Trophoblast cell (in vitro differentiated cells and primary cell): ENCODE data around the gene ZBTB7C.
A peak's percentile ranks its signal among the peaks of the same experiment; 100 is the strongest.

Experiments
- DNase-seq, 2 donors: peaks; one replicate each; pipeline ENCODE4 v3.0.0-alpha.2; 2016
- H2AFZ ChIP-seq: 2 replicates; pipeline ENCODE4 v1.6.1; 2013; ENCODE audit warnings: low read length, moderate library complexity, mild to moderate bottlenecking; ENCODE audit not compliant: insufficient read depth, poor library complexity
- H2AK5ac ChIP-seq: 2 replicates; pipeline ENCODE4 v1.6.1; 2013; ENCODE audit warnings: mild to moderate bottlenecking, low read length
- H2BK120ac ChIP-seq: 2 replicates; pipeline ENCODE4 v1.6.1; 2013; ENCODE audit warnings: low read length, mild to moderate bottlenecking, moderate library complexity; ENCODE audit not compliant: insufficient read depth, poor library complexity
- H2BK12ac ChIP-seq: 2 replicates; pipeline ENCODE4 v1.6.1; 2013; ENCODE audit warnings: mild to moderate bottlenecking, low read length, moderate library complexity
- H2BK5ac ChIP-seq: 2 replicates; pipeline ENCODE4 v1.6.1; 2013; ENCODE audit warnings: low read length, low read depth, moderate library complexity, mild to moderate bottlenecking; ENCODE audit not compliant: poor library complexity
- H3K14ac ChIP-seq: 2 replicates; pipeline ENCODE4 v1.6.1; 2013; ENCODE audit warnings: mild to moderate bottlenecking, low read length
- H3K18ac ChIP-seq: 2 replicates; pipeline ENCODE4 v1.6.1; 2013; ENCODE audit warnings: mild to moderate bottlenecking, low read length
- H3K23ac ChIP-seq: 2 replicates; pipeline ENCODE4 v1.6.1; 2013; ENCODE audit warnings: low read length
- H3K27ac ChIP-seq: 2 replicates; pipeline ENCODE4 v1.5.1; 2013; ENCODE audit warnings: low read depth, mild to moderate bottlenecking, inconsistent platforms, low read length, moderate library complexity
- H3K27me3 ChIP-seq: 2 replicates; pipeline ENCODE4 v1.6.1; 2013; ENCODE audit warnings: inconsistent platforms, mild to moderate bottlenecking, low read length, moderate library complexity; ENCODE audit not compliant: insufficient read depth
- H3K36me3 ChIP-seq, 2 experiments: 1 replicate in 1 of 2; 2 replicates in 1 of 2; pipeline ENCODE4 v1.6.1; 2013; ENCODE audit warnings: low read length in 2 of 2, mild to moderate bottlenecking in 2 of 2, moderate library complexity in 1 of 2; ENCODE audit not compliant: insufficient read depth in 2 of 2, control insufficient read depth in 1 of 2
- H3K4ac ChIP-seq: 2 replicates; pipeline ENCODE4 v1.6.1; 2013; ENCODE audit warnings: low read depth, mild to moderate bottlenecking, low read length, moderate library complexity
- H3K4me1 ChIP-seq, 2 experiments: 1 replicate in 1 of 2; 2 replicates in 1 of 2; pipeline ENCODE4 v1.6.1; 2013; ENCODE audit warnings: low read length in 2 of 2, mild to moderate bottlenecking in 2 of 2, moderate library complexity in 1 of 2; ENCODE audit not compliant: insufficient read depth in 2 of 2, control insufficient read depth in 1 of 2
- H3K4me2 ChIP-seq: 2 replicates; pipeline ENCODE4 v1.6.1; 2013; ENCODE audit warnings: inconsistent platforms, mild to moderate bottlenecking, low read length, moderate library complexity
- H3K4me3 ChIP-seq: 2 replicates; pipeline ENCODE4 v1.5.1; 2013; ENCODE audit warnings: mild to moderate bottlenecking, low read depth, low read length, inconsistent platforms
- H3K79me1 ChIP-seq: one replicate; pipeline ENCODE4 v1.6.1; 2013; ENCODE audit warnings: low read length
- H3K79me2 ChIP-seq: 2 replicates; pipeline ENCODE4 v1.6.1; 2013; ENCODE audit warnings: low read length, mild to moderate bottlenecking; ENCODE audit not compliant: control insufficient read depth, insufficient read depth, poor library complexity
- H3K9ac ChIP-seq: 2 replicates; pipeline ENCODE4 v1.6.1; 2013; ENCODE audit warnings: mild to moderate bottlenecking, low read length
- H3K9me3 ChIP-seq: 2 replicates; pipeline ENCODE4 v1.6.1; 2013; ENCODE audit warnings: low read depth, mild to moderate bottlenecking, control low read depth, inconsistent platforms, low read length; ENCODE audit not compliant: insufficient read depth
- H4K12ac ChIP-seq: 2 replicates; pipeline ENCODE4 v1.6.1; 2013; ENCODE audit warnings: low read depth, mild to moderate bottlenecking, low read length, moderate library complexity
- H4K8ac ChIP-seq: 2 replicates; pipeline ENCODE4 v1.6.1; 2013; ENCODE audit warnings: low read depth, mild to moderate bottlenecking, low read length, moderate library complexity
- H4K91ac ChIP-seq: one replicate; pipeline ENCODE4 v1.6.1; 2013; ENCODE audit warnings: low read depth, mild to moderate bottlenecking, low read length, moderate library complexity
- WGBS: extraction: QIAGEN DNeasy Blood & Tissue Kit; methylation state at CpG from one replicate; pipeline ENCODE4 v1.1.7; 2013; ENCODE audit warnings: missing lambda C conversion rate; ENCODE audit not compliant: insufficient read length, insufficient coverage; ENCODE audit errors: extremely low coverage; 5-methylcytosine and 5-hydroxymethylcytosine counted together

The ZBTB7C gene

DNA sequence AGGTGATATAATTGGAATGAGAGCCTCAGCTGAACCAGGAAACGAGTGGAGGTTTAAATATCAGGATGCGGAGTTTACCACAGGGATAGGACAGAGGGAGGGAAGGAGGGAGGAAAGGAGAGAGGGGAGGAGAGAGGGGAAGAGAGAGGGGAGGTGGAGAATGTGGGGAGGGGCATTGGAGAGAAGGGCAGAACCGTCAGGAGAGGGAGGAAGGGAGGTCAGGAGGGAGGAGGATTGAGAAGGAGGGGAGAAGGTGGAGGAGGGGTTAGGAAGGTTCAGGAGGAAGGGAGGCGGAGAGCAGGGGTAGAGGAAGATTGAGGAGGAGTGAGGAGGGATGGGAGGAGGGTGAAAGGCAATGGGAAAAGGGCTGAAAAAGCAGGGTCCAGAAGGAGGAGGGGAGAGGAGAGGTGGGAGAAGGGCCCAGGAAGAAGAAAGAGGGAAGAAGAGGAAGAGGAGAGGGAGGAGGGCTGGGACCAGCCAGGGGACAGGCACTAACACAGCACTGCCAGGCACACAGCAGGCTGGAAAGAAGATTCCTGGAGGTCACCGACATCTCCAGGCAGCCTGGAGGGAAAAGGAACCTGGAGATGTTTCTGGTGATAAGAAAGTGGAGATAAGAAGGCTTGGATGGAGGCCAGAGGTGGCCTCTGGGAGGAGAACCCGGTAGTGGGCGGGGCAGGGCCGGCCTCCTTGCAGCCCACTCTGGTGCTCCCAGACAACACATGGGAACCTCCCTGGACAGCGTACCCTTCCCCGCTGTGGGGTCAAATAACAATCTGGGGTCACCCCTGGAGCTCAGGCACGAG, 302.0 kb downstream of the ZBTB7C start:
- H3K23ac ChIP-seq: no peak overlapping the region
- no peak overlapping the region for H2AK5ac ChIP-seq
- no peak overlapping the region for H3K4me3 ChIP-seq
- peak overlapping the region; percentile 20 for H4K91ac ChIP-seq
- H3K9ac ChIP-seq: no peak overlapping the region
- H3K9me3 ChIP-seq: no peaks in the 10 kb centered on the region
- no peak overlapping the region for H4K12ac ChIP-seq
- H3K79me2 ChIP-seq: no peaks in the 10 kb centered on the region
- H3K27ac ChIP-seq: no peak overlapping the region
- H3K4me1 ChIP-seq: peaks cover 6 to 10% of the 10 kb centered on the region in 2 experiments
- 100% methylated on average over 1 of the region's 11 CpGs for WGBS
- no peak overlapping the region for H4K8ac ChIP-seq
- H3K4me2 ChIP-seq: no peak overlapping the region
- no peak overlapping the region for H3K14ac ChIP-seq
- no peak overlapping the region for H3K4ac ChIP-seq
- no peak overlapping the region for H2BK5ac ChIP-seq
- no peak overlapping the region for H2BK120ac ChIP-seq
- no peaks in the 10 kb centered on the region for H3K27me3 ChIP-seq
- no peak overlapping the region for H3K18ac ChIP-seq
- DNase-seq: peak; percentile 32 to 72
- H3K36me3 ChIP-seq: no peaks in the 10 kb centered on the region
- H2AFZ ChIP-seq: no peak overlapping the region
- H3K79me1 ChIP-seq: peaks cover 3% of the 10 kb centered on the region
- no peak overlapping the region for H2BK12ac ChIP-seq

DNA sequence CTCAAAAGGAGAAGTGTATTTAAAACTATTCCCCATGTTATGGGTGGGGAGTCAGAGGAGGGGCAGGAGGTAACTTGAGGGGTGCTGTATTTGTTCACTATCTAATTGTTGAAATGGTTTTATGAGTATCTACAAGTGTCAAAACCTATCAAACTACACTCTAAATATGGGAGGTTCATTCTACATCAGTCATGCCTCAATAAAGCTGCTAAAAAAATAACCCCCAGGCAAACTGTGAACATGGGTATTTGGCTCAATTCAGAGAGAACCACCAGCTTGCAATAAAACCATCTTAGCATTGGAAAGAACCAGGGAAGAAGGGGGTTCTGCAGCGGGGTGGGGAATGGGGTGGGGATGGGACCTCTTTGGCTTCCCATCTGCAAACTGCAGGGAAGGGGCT, 302.7 kb downstream of the ZBTB7C start:
- H3K9ac ChIP-seq: no peak overlapping the region
- no peak overlapping the region for H2BK5ac ChIP-seq
- H3K4me1 ChIP-seq: peaks cover 6 to 10% of the 10 kb centered on the region in 2 experiments
- no peaks in the 10 kb centered on the region for H3K79me2 ChIP-seq
- H2BK120ac ChIP-seq: no peak overlapping the region
- H3K9me3 ChIP-seq: no peaks in the 10 kb centered on the region
- no peak overlapping the region for H4K8ac ChIP-seq
- H4K12ac ChIP-seq: no peak overlapping the region
- WGBS: no CpG with 5 or more reads among the region's 1 CpG
- DNase-seq: no peak
- H3K18ac ChIP-seq: no peak overlapping the region
- no peak overlapping the region for H3K4me2 ChIP-seq
- peaks cover 3% of the 10 kb centered on the region for H3K79me1 ChIP-seq
- H3K23ac ChIP-seq: no peak overlapping the region
- H2AFZ ChIP-seq: no peak overlapping the region
- H3K4me3 ChIP-seq: no peak overlapping the region
- no peak overlapping the region for H3K4ac ChIP-seq
- no peak overlapping the region for H3K27ac ChIP-seq
- H2BK12ac ChIP-seq: no peak overlapping the region
- H3K27me3 ChIP-seq: no peaks in the 10 kb centered on the region
- no peak overlapping the region for H4K91ac ChIP-seq
- H3K36me3 ChIP-seq: no peaks in the 10 kb centered on the region
- no peak overlapping the region for H3K14ac ChIP-seq
- no peak overlapping the region for H2AK5ac ChIP-seq

DNA sequence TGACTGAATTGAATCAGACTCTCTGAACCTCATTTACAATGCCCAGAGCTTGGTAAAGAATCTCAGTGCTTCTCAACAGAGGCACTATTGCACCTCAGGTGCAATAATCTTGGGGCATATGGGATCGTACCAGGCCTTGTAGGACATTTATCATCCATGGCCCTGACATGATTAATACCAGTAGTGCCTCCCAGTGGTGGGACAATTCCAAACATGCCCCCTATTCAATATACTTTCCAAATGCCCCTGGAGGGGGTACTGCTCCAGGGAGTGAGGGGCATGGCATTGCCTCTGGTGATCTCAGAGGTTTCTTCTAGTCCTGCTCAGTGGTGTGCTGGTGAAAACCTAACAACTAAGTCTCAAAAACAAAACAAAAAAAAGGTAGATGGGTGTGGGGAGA, 303.9 kb downstream of the ZBTB7C start:
- DNase-seq: no peak
- H3K9me3 ChIP-seq: no peaks in the 10 kb centered on the region
- H3K4me3 ChIP-seq: no peak overlapping the region
- H3K23ac ChIP-seq: no peak overlapping the region
- H3K4ac ChIP-seq: no peak overlapping the region
- H4K91ac ChIP-seq: no peak overlapping the region
- H3K4me2 ChIP-seq: no peak overlapping the region
- H3K9ac ChIP-seq: no peak overlapping the region
- no peaks in the 10 kb centered on the region for H3K36me3 ChIP-seq
- no peak overlapping the region for H3K14ac ChIP-seq
- no peak overlapping the region for H2BK5ac ChIP-seq
- peaks cover 3% of the 10 kb centered on the region for H3K79me1 ChIP-seq
- no peaks in the 10 kb centered on the region for H3K79me2 ChIP-seq
- no peak overlapping the region for H3K27ac ChIP-seq
- no peak overlapping the region for H3K18ac ChIP-seq
- no peak overlapping the region for H2AFZ ChIP-seq
- peaks cover 6 to 10% of the 10 kb centered on the region in 2 experiments for H3K4me1 ChIP-seq
- no peak overlapping the region for H2AK5ac ChIP-seq
- H4K12ac ChIP-seq: no peak overlapping the region
- H4K8ac ChIP-seq: no peak overlapping the region
- WGBS: no CpG with 5 or more reads among the region's 1 CpG
- H2BK120ac ChIP-seq: no peak overlapping the region
- H2BK12ac ChIP-seq: no peak overlapping the region
- H3K27me3 ChIP-seq: no peaks in the 10 kb centered on the region

DNA sequence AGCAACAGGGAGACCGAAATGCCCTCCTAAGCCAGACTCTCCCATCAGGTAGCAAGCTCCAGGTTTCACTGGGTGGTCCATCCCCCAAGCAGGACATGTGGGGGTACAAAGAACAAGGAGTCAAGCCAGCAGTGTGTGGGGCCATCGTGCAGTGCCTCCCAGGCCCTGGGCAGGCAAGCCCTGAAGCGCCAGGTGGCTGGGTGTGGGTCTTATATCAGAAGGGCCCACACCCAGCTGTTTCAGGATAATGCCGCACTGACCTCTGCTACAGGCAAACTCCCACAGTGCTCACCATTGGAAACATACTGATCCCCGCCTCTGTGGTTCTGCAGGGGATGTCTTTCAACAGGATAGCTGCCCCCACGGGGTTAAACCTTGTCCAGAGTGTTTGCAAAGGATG, 304.5 kb downstream of the ZBTB7C start:
- Histone ChIP-seq H2BK12ac (no peak overlapping the region), H3K9me3 (no peaks in the 10 kb centered on the region), H2BK120ac (no peak overlapping the region), H4K8ac (no peak overlapping the region), H3K27ac (no peak overlapping the region), H3K4ac (no peak overlapping the region), H2AK5ac (no peak overlapping the region), H3K79me1 (peaks cover 3% of the 10 kb centered on the region), H3K79me2 (no peaks in the 10 kb centered on the region), H3K14ac (no peak overlapping the region), H3K27me3 (no peaks in the 10 kb centered on the region), H2BK5ac (no peak overlapping the region), H3K9ac (no peak overlapping the region), H3K4me1 (peaks cover 6 to 11% of the 10 kb centered on the region in 2 experiments), H3K36me3 (no peaks in the 10 kb centered on the region), H3K18ac (no peak overlapping the region), H4K12ac (no peak overlapping the region), H3K4me2 (no peak overlapping the region), H4K91ac (no peak overlapping the region), H3K4me3 (no peak overlapping the region), H2AFZ (no peak overlapping the region), H3K23ac (no peak overlapping the region)
- no peak for DNase-seq
- no CpG with 5 or more reads among the region's 6 CpGs for WGBS
